ENCODE measurements around the gene AJAP1. TPM values are rescaled to one million over a fixed set of nuclear protein-coding genes. Genes with fewer than 3 reads are reported as not detected.

AJAP1 gene
- total RNA-seq, 4 donors from 2014 or later, result 0.19 to 0.65 (median 0.22) TPM; not detected in 1

GRCh38 chr1:4796161-4797015 is 142.0 kb downstream of the AJAP1 start:
- TF ChIP-seq CTCF (IDR thresholded peaks at IDR 0.05; ENCODE audit: low read depth), result no peak

- no peak for TF ChIP-seq CTCF (IDR thresholded peaks at IDR 0.05; ENCODE audit: low read depth)
These were observed 142.6 kb downstream of the AJAP1 start for GRCh38 chr1:4797016-4797410.

- TF ChIP-seq CTCF (IDR thresholded peaks at IDR 0.05; ENCODE audit: low read depth), result no peak
These were observed 143.0 kb downstream of the AJAP1 start for GRCh38 chr1:4797429-4797828.

- TF ChIP-seq CTCF (IDR thresholded peaks at IDR 0.05; ENCODE audit: low read depth), result no peak
These were observed 146.9 kb downstream of the AJAP1 start for GRCh38 chr1:4801192-4801924.

DNA sequence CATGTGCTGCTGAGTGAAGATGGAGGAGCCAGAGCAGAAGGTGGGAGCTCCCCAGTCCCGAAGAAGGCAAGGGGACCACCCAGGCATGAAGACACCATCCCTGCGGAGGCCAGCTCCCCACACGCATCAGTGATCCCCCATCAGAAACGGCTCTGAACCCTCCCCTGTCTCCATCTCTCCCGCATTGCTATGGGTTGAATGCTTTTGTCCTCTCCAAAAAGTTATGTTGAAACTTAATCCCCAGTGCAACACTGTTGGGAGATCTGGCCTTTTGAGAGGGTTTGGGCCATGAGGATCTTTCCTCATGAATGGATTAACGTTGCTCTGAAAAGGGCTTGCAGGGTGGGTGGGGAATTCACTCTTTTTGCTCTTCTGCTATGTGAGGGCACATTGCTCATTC is 147.6 kb downstream of the AJAP1 start:
- TF ChIP-seq CTCF (IDR thresholded peaks at IDR 0.05; ENCODE audit: low read depth), result no peak

GRCh38 chr1:4803335-4803734 is 148.9 kb downstream of the AJAP1 start:
- no peak for TF ChIP-seq CTCF (IDR thresholded peaks at IDR 0.05; ENCODE audit: low read depth)

- no peak for TF ChIP-seq CTCF (IDR thresholded peaks at IDR 0.05; ENCODE audit: low read depth)
These were observed 151.6 kb downstream of the AJAP1 start for GRCh38 chr1:4805987-4806386.
